Muscle layer of duodenum (tissue), 2 donors: ENCODE results near the gene GPSM1.
A peak's percentile ranks its signal among the peaks of the same experiment; 100 is the strongest.

Experiments
- H3K27ac ChIP-seq: one replicate; pipeline ENCODE4 v1.7.0; 2013; ENCODE audit warnings: mild to moderate bottlenecking, low read length
- H3K27me3 ChIP-seq: one replicate; pipeline ENCODE4 v1.7.0; 2013; ENCODE audit warnings: low read depth, mild to moderate bottlenecking, control low read depth, low read length
- H3K36me3 ChIP-seq, 2 donors: one replicate each; pipeline ENCODE4 v1.7.0; 2013; ENCODE audit warnings: low read length in 2 of 2, control low read depth in 1 of 2, mild to moderate bottlenecking in 1 of 2; ENCODE audit not compliant: insufficient read depth in 2 of 2, control insufficient read depth in 1 of 2
- H3K4me1 ChIP-seq, 2 donors: one replicate each; pipeline ENCODE4 v1.7.0; 2013; ENCODE audit warnings: low read length in 2 of 2, mild to moderate bottlenecking in 2 of 2, control low read depth in 1 of 2, moderate library complexity in 1 of 2; ENCODE audit not compliant: insufficient read depth in 2 of 2, control insufficient read depth in 1 of 2
- H3K4me3 ChIP-seq, 2 donors: one replicate each; pipeline ENCODE4 v1.7.0; 2013; ENCODE audit warnings: low read length in 2 of 2, low read depth in 1 of 2, mild to moderate bottlenecking in 1 of 2
- H3K9me3 ChIP-seq, 2 donors: one replicate each; pipeline ENCODE4 v1.7.0; 2013; ENCODE audit warnings: low read length in 2 of 2, control low read depth in 1 of 2, mild to moderate bottlenecking in 1 of 2; ENCODE audit not compliant: control insufficient read depth in 1 of 2
- donor health status: healthy.

The GPSM1 gene

DNA sequence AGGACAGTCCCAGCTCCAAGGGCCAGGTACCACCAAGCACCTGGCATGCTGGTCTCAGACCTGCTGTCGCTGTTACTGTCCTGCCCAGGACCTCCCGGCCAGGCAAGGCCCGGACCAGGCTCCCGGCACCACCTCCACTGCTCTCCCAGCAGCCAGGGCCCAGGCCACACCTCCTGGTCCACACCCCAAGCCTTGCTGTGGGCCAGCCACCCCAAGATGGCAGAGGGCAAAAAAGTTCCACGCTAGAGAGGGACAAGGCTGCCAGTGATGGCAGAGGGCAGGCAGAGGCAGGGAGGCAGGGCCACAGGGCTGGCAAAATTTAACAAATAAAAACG lies 35.1 kb downstream of the GPSM1 start:
- Histone ChIP-seq H3K4me3 (peak overlapping the region in 1 of 2 donors; percentile 67), H3K36me3 (peaks cover 0 to 8% of the 10 kb centered on the region in 2 donors), H3K4me1 (peaks cover 0 to 30% of the 10 kb centered on the region in 2 donors), H3K27ac (no peak overlapping the region), H3K27me3 (no peaks in the 10 kb centered on the region), H3K9me3 (no peaks in the 10 kb centered on the region)

GRCh38 chr9:136363106-136363948 lies 36.0 kb downstream of the GPSM1 start, which contains the start of gene DNLZ:
DNLZ (minus strand) TSS chr9:136363744; CDS start chr9:136363714, 30 bp downstream.
- Histone ChIP-seq H3K27me3 (no peaks in the 10 kb centered on the region), H3K27ac (no peak within 1 kb of the TSS), H3K9me3 (no peaks in the 10 kb centered on the region), H3K4me1 (peaks cover 0 to 30% of the 10 kb centered on the region in 2 donors), H3K36me3 (peaks cover 0 to under 1% of the 10 kb centered on the region in 2 donors), H3K4me3 (peak within 1 kb of the TSS in 1 of 2 donors; percentile 67)

DNA sequence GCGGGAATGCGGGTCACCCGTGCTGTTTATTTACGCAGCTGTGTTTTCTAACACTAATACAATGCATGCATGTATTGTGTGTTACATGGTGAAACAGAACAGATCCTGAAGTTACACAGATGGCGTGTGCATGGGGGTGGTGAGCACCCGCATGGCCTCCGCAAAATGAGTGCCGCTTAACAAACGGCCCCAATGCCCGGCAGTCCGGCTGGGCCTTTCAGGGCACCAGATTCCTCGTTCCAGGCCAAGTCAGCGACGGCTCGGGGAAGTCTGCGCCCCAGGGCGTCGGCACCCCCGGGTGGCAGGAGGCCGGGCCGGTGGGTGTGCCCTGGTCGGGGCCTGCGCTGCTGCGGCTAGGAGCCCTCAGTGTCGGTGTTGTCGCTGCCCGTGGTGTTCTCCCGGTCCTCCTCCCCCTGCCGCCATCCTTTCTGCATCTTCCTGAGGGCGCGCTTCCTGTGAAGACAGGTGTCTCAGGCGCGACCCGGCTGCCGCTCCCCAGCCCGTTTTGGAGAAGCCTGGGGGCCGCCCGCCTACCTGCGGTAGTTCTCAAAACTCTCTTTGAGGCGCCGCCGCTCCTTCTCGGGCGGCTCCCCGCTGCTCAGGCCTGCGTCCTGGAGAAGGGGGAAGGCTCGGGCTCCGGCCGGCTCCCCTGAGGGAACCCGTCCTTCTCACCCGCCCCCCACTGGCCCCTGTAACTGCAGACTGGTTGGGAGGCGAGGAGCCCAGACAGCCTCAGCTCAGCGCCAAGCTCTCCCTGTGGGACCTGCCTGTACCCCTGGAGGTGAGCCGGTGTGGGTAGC lies 36.8 kb downstream of the GPSM1 start:
- H3K36me3 ChIP-seq: no peaks in the 10 kb centered on the region
- peaks cover 0 to 30% of the 10 kb centered on the region in 2 donors for H3K4me1 ChIP-seq
- peak overlapping the region in 1 of 2 donors; percentile 67 for H3K4me3 ChIP-seq
- H3K9me3 ChIP-seq: no peaks in the 10 kb centered on the region
- H3K27me3 ChIP-seq: no peaks in the 10 kb centered on the region
- H3K27ac ChIP-seq: no peak overlapping the region

GRCh38 chr9:136364942-136365774 lies 37.8 kb downstream of the GPSM1 start:
- Histone ChIP-seq H3K4me1 (peaks cover 0 to 30% of the 10 kb centered on the region in 2 donors), H3K27me3 (no peaks in the 10 kb centered on the region), H3K4me3 (no peak overlapping the region), H3K27ac (no peak overlapping the region), H3K9me3 (no peaks in the 10 kb centered on the region), H3K36me3 (no peaks in the 10 kb centered on the region)

- H3K27ac ChIP-seq: no peak overlapping the region
These were observed 38.5 kb downstream of the GPSM1 start for GRCh38 chr9:136365775-136366222.

DNA sequence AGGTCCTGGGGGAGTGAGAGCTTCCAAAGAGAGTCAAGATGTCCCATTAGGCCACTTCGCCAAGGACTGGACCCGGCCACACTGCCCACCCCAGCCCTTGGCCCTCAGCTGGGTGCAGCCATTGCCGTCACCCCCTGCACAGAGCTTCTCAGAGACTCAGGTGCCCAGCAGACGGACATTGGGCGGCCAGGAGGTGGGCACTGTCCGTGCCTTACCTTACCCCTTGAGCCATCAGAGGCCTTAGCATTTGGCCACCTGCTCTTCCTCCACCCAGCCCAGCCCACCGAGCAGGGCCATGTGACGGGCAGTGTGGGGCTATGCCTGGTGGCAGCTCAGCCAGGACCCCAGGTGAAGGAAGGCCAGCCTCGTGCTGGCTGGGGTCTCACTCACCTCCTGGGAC lies 39.5 kb downstream of the GPSM1 start:
- Histone ChIP-seq H3K9me3 (no peaks in the 10 kb centered on the region), H3K27me3 (no peaks in the 10 kb centered on the region), H3K4me3 (no peak overlapping the region), H3K4me1 (peaks cover 0 to 16% of the 10 kb centered on the region in 2 donors), H3K36me3 (no peaks in the 10 kb centered on the region), H3K27ac (no peak overlapping the region)

More at GRCh38 chr9:136365775-136366222, 38.5 kb downstream of the GPSM1 start:
- Histone ChIP-seq H3K36me3 (no peaks in the 10 kb centered on the region), H3K4me1 (peaks cover 0 to 27% of the 10 kb centered on the region in 2 donors), H3K9me3 (no peaks in the 10 kb centered on the region), H3K4me3 (no peak overlapping the region), H3K27me3 (no peaks in the 10 kb centered on the region)

GRCh38 chr9:136367296-136368145 lies 40.2 kb downstream of the GPSM1 start:
- no peaks in the 10 kb centered on the region for H3K9me3 ChIP-seq
- H3K4me1 ChIP-seq: peaks cover 0 to 15% of the 10 kb centered on the region in 2 donors
- H3K27ac ChIP-seq: no peak overlapping the region
- no peak overlapping the region for H3K4me3 ChIP-seq
- H3K36me3 ChIP-seq: no peaks in the 10 kb centered on the region
- no peaks in the 10 kb centered on the region for H3K27me3 ChIP-seq

DNA sequence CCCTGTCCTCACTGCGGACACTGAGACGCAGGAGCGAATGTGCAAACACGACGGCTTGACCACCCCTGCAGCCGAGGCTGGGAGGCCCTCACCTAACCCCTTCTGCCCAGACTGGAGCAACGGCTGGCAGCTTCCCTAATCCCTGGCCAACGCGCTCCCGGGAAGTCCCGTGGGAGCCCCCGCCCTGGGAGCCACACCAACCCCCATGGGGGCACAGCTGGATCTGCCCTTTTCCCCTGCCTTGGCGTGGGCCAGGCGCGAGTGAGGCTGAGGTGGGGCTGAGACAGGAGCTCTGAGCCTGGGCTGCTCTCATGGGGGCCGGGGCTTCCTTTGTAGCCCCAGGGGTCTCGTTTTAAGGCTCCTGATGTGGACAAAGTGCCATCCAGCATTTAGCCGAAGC lies 40.9 kb downstream of the GPSM1 start:
- H3K27ac ChIP-seq: no peak overlapping the region
- H3K4me3 ChIP-seq: no peak overlapping the region
- peaks cover 0 to 13% of the 10 kb centered on the region in 2 donors for H3K4me1 ChIP-seq
- no peaks in the 10 kb centered on the region for H3K27me3 ChIP-seq
- no peaks in the 10 kb centered on the region for H3K9me3 ChIP-seq
- no peaks in the 10 kb centered on the region for H3K36me3 ChIP-seq

DNA sequence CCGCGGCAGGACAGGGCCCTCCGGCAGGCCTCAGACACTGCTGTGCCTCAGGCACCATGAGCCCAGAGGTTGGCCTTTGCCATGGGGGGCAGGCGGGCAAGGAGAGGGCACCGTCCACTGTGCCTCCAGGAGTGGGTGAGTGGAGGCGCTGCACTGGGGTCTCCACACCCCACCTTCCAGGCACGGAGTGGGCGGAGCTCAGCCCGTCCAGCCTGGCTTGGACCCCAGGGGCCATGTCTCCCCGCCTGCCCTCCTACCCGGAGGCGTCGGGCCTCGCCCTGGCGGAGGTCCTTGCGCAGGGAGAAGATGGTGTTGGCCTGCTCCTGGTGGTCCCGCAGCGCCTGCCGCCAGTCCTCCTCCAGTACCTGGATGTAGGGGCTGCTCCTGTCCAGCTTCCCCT lies 42.7 kb downstream of the GPSM1 start:
- Histone ChIP-seq H3K27ac (no peak overlapping the region), H3K36me3 (no peaks in the 10 kb centered on the region), H3K4me1 (peaks cover 0 to 12% of the 10 kb centered on the region in 2 donors), H3K9me3 (no peaks in the 10 kb centered on the region), H3K4me3 (no peak overlapping the region), H3K27me3 (no peaks in the 10 kb centered on the region)
